Stimulated activated CD4-positive, alpha-beta T cell treated with anti-CD3 and anti-CD28 coated beads, Interleukin-4, amount 100 ng/mL, for 48 hours (primary cell): ENCODE results near the gene CDH12.
"Not testable (repeated sequence)": the region's sequence is repeated elsewhere in the genome, so short reads cannot be mapped to it uniquely, and the experiment has no call there.

ENCODE experiments used
- DNase-seq, 2 donors: peaks; one replicate each; pipeline ENCODE4 v3.0.0-alpha.2; 2020; ENCODE audit warnings: low read depth in 2 of 2

CDH12 gene

GRCh38 chr5:22649074-22649473, 204.1 kb downstream of the CDH12 start:
- no peak for DNase-seq

GRCh38 chr5:22644859-22645258, 208.3 kb downstream of the CDH12 start:
- DNase-seq, result no peak

- DNase-seq, result no peak
Measured at GRCh38 chr5:22643356-22643755, 209.8 kb downstream of the CDH12 start.

GRCh38 chr5:22631683-22632082, 221.5 kb downstream of the CDH12 start:
- DNase-seq, result no peak

GRCh38 chr5:22627029-22627428, 226.1 kb downstream of the CDH12 start:
- no peak for DNase-seq

- no peak for DNase-seq
Measured at GRCh38 chr5:22625451-22625850, 227.7 kb downstream of the CDH12 start.

- no peak for DNase-seq
Measured at GRCh38 chr5:22621084-22621483, 232.1 kb downstream of the CDH12 start.

- no peak for DNase-seq
Measured at GRCh38 chr5:22615964-22616363, 237.2 kb downstream of the CDH12 start.

GRCh38 chr5:22614486-22615094, 238.6 kb downstream of the CDH12 start:
- DNase-seq, result no peak

- DNase-seq, result no peak
Measured at GRCh38 chr5:22612928-22613327, 240.2 kb downstream of the CDH12 start.

- no peak for DNase-seq
Measured at GRCh38 chr5:22611327-22611726, 241.8 kb downstream of the CDH12 start.

GRCh38 chr5:22607498-22607897, 245.6 kb downstream of the CDH12 start:
- not testable (repeated sequence) for DNase-seq

GRCh38 chr5:22605473-22605872, 247.7 kb downstream of the CDH12 start:
- no peak for DNase-seq

- DNase-seq, result no peak
Measured at GRCh38 chr5:22604711-22605110, 248.4 kb downstream of the CDH12 start.

GRCh38 chr5:22598796-22599195, 254.3 kb downstream of the CDH12 start:
- no peak for DNase-seq

GRCh38 chr5:22596404-22596970, 256.7 kb downstream of the CDH12 start:
- DNase-seq, result no peak

- no peak for DNase-seq
Measured at GRCh38 chr5:22594491-22594890, 258.7 kb downstream of the CDH12 start.

- DNase-seq, result no peak
Measured at GRCh38 chr5:22593592-22593991, 259.6 kb downstream of the CDH12 start.

- no peak for DNase-seq
Measured at GRCh38 chr5:22591461-22591860, 261.7 kb downstream of the CDH12 start.

GRCh38 chr5:22590677-22591268, 262.4 kb downstream of the CDH12 start:
- no peak for DNase-seq

- DNase-seq, result no peak
Measured at GRCh38 chr5:22577711-22578110, 275.4 kb downstream of the CDH12 start.

- DNase-seq, result no peak
Measured at GRCh38 chr5:22577006-22577405, 276.1 kb downstream of the CDH12 start.

GRCh38 chr5:22572941-22573340, 280.2 kb downstream of the CDH12 start:
- DNase-seq, result no peak

GRCh38 chr5:22567983-22568382, 285.2 kb downstream of the CDH12 start:
- DNase-seq, result no peak
